Measurements from ENCODE around the gene MBL2.

DNA sequence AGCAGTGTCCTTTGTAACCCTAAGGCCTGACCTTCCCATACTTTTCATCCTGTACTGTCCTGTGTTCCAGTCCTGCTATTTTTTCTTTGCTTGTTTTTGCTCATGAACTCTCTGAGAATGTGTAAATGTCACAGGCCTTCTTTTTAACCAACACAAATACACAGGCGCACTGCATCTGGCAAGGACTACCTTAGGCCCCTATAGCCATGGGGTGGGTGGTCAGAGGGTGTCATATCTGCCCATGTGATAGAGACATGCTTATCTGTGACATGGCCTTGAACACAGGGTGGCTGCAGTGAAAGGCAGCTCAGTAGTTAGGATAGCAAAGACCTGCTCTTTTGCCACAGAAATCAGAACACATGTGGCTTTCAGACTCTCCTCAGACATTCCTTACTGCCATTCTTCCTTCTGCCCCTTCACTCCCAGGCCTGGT is 3.9 kb upstream of the MBL2 start:
- TF ChIP-seq POLR2AphosphoS5 (IDR thresholded peaks at IDR 0.05), result no peak
- TF ChIP-seq, protein P1, sequence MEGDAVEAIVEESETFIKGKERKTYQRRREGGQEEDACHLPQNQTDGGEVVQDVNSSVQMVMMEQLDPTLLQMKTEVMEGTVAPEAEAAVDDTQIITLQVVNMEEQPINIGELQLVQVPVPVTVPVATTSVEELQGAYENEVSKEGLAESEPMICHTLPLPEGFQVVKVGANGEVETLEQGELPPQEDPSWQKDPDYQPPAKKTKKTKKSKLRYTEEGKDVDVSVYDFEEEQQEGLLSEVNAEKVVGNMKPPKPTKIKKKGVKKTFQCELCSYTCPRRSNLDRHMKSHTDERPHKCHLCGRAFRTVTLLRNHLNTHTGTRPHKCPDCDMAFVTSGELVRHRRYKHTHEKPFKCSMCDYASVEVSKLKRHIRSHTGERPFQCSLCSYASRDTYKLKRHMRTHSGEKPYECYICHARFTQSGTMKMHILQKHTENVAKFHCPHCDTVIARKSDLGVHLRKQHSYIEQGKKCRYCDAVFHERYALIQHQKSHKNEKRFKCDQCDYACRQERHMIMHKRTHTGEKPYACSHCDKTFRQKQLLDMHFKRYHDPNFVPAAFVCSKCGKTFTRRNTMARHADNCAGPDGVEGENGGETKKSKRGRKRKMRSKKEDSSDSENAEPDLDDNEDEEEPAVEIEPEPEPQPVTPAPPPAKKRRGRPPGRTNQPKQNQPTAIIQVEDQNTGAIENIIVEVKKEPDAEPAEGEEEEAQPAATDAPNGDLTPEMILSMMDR (IDR thresholded peaks at IDR 0.05), result no peak
- TF ChIP-seq POLR2A (IDR thresholded peaks at IDR 0.05), result no peak
